Measurements from ENCODE around the gene MYO5A. TPM values are rescaled to one million over a fixed set of nuclear protein-coding genes. Genes with fewer than 3 reads are reported as not detected.

Gene MYO5A
- total RNA-seq, 1 experiment from 2014 or later, result 9.9 TPM

DNA sequence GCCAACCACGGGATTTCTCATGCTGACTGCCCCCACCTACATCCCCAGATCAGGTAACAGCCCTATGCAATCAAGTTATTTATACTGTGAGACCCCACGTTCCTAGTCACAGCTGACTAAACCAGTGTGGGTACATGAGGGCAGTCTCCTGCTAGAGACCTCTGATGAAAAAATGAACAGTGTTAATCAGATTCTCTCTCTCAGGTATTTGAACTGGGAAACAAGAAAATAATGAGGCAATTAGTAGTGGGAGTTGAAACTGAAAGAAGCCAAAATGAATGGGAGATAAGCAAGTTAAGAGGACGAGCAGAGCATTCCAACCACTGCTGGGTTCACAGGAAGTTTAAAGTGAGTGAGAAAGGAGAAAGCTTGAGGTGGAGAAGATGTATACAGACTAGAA lies 134.6 kb downstream of the MYO5A start:
- no peaks in the 10 kb centered on the region for H3K4me1 Mint-ChIP-seq (ENCODE audit: low read depth, unreplicated experiment)
- H3K27me3 Mint-ChIP-seq (ENCODE audit: insufficient read depth, unreplicated experiment), result no peaks in the 10 kb centered on the region
- H3K27ac Mint-ChIP-seq (ENCODE audit: unreplicated experiment), result no peak overlapping the region
- Histone ChIP-seq H3K9me3 (no peaks in the 10 kb centered on the region), H3K27me3 (replicated peaks; ENCODE audit: control insufficient read depth, insufficient read depth, low read length) (no peaks in the 10 kb centered on the region), H3K36me3 (ENCODE audit: control insufficient read depth, insufficient read depth, low read length) (no peaks in the 10 kb centered on the region), H3K4me3 (ENCODE audit: low read depth, low read length) (no peak overlapping the region), H3K4me1 (no peaks in the 10 kb centered on the region)
- BruUV-seq (replicated peaks), result no TSS peak
- ChIA-PET POLR2A (no interaction called here), CTCF (no interaction called here)
- intact Hi-C loops (cut with micrococcal nuclease; ENCODE audit: unreplicated experiment), result loop anchor here (10.0 kb wide), 1 partner anchor 139 kb away; no protein-coding TSS in a partner anchor
- TF ChIP-seq, protein P1, sequence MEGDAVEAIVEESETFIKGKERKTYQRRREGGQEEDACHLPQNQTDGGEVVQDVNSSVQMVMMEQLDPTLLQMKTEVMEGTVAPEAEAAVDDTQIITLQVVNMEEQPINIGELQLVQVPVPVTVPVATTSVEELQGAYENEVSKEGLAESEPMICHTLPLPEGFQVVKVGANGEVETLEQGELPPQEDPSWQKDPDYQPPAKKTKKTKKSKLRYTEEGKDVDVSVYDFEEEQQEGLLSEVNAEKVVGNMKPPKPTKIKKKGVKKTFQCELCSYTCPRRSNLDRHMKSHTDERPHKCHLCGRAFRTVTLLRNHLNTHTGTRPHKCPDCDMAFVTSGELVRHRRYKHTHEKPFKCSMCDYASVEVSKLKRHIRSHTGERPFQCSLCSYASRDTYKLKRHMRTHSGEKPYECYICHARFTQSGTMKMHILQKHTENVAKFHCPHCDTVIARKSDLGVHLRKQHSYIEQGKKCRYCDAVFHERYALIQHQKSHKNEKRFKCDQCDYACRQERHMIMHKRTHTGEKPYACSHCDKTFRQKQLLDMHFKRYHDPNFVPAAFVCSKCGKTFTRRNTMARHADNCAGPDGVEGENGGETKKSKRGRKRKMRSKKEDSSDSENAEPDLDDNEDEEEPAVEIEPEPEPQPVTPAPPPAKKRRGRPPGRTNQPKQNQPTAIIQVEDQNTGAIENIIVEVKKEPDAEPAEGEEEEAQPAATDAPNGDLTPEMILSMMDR (IDR thresholded peaks at IDR 0.05; ENCODE audit: insufficient read depth in 1 of 2, low read depth in 1 of 2, low read length in 1 of 2, severe bottlenecking in 1 of 2, unreplicated experiment in 1 of 2), result no peak
- no peak for DNase-seq
- H3K36me3 Mint-ChIP-seq (ENCODE audit: insufficient read depth, unreplicated experiment), result no peaks in the 10 kb centered on the region
- H3K4me3 Mint-ChIP-seq (ENCODE audit: unreplicated experiment), result no peak overlapping the region
- H3K9me3 Mint-ChIP-seq (ENCODE audit: unreplicated experiment), result no peaks in the 10 kb centered on the region

DNA sequence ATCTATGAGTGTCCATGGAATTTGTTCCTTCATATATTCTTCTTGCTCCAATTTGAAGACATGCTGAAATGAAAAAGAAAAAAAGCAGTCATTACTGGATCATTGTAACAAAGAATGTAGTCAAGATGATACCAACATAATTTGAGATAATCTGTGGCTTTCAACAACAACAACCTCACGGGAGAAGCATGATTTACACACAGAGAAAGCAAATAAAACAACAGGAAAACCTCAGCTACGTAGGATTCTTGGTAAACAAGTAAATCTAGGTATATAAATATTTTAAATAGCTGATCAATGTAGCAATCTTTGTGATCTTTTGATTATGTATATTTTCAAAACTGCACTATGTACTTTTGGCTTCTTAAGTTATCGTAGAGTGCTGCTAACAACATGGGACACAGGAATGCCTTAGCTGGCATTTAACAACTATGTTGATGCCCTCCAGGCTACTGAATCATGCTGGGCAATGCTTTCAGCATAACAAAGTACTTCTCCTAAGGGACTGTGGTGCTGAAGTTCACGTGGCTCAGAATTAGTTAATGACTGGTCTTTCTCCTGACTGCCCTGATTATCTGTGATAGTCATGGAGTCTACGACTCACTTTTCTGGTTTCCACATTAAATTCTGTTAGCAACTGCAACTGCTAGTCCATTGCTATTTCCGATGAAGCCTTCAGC lies 136.5 kb downstream of the MYO5A start:
- no TSS peak for BruUV-seq (replicated peaks)
- Mint-ChIP-seq H3K36me3 (ENCODE audit: insufficient read depth, unreplicated experiment) (no peaks in the 10 kb centered on the region), H3K27ac (ENCODE audit: unreplicated experiment) (no peak overlapping the region), H3K9me3 (ENCODE audit: unreplicated experiment) (no peaks in the 10 kb centered on the region), H3K4me1 (ENCODE audit: low read depth, unreplicated experiment) (no peaks in the 10 kb centered on the region), H3K4me3 (ENCODE audit: unreplicated experiment) (no peak overlapping the region), H3K27me3 (ENCODE audit: insufficient read depth, unreplicated experiment) (no peaks in the 10 kb centered on the region)
- TF ChIP-seq, protein P1 (IDR thresholded peaks at IDR 0.05; ENCODE audit: insufficient read depth in 1 of 2, low read depth in 1 of 2, low read length in 1 of 2, severe bottlenecking in 1 of 2, unreplicated experiment in 1 of 2), result no peak
- ChIA-PET CTCF (no interaction called here), POLR2A (no interaction called here)
- Histone ChIP-seq H3K4me1 (no peaks in the 10 kb centered on the region), H3K36me3 (ENCODE audit: control insufficient read depth, insufficient read depth, low read length) (no peaks in the 10 kb centered on the region), H3K27me3 (replicated peaks; ENCODE audit: control insufficient read depth, insufficient read depth, low read length) (no peaks in the 10 kb centered on the region), H3K9me3 (no peaks in the 10 kb centered on the region), H3K4me3 (ENCODE audit: low read depth, low read length) (no peak overlapping the region)
- DNase-seq, result no peak
- intact Hi-C loops (cut with micrococcal nuclease; ENCODE audit: unreplicated experiment), result loop anchor here (10.0 kb wide), 1 partner anchor 137 kb away; no protein-coding TSS in a partner anchor

DNA sequence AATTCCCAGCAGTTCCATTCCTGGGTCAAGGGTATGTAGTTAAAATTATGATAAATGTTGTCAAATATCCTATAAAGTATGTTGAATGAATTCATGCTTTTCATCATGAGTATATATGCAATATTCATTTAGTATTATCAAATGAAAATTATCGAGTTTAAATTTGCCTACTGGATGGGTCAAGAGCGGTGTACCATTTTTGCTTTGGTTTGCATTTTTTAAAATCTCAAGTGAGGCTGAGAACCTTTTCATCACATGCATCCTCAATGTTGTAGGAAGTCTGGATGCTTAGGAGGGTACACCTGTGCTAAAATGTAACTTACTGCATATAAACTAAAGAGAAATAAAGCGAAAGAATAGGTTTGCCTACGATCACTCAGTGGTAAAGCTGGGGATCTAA lies 137.6 kb downstream of the MYO5A start:
- no peaks in the 10 kb centered on the region for H3K27me3 ChIP-seq (replicated peaks; ENCODE audit: control insufficient read depth, insufficient read depth, low read length)
- no peak for DNase-seq
- Mint-ChIP-seq H3K9me3 (ENCODE audit: unreplicated experiment) (no peaks in the 10 kb centered on the region), H3K4me1 (ENCODE audit: low read depth, unreplicated experiment) (no peaks in the 10 kb centered on the region), H3K27me3 (ENCODE audit: insufficient read depth, unreplicated experiment) (no peaks in the 10 kb centered on the region), H3K36me3 (ENCODE audit: insufficient read depth, unreplicated experiment) (no peaks in the 10 kb centered on the region), H3K27ac (ENCODE audit: unreplicated experiment) (no peak overlapping the region), H3K4me3 (ENCODE audit: unreplicated experiment) (no peak overlapping the region)
- no peaks in the 10 kb centered on the region for H3K4me1 ChIP-seq
- intact Hi-C loops (cut with micrococcal nuclease; ENCODE audit: unreplicated experiment), result loop anchor here (10.0 kb wide), 1 partner anchor 136 kb away; no protein-coding TSS in a partner anchor
- TF ChIP-seq, protein P1 (IDR thresholded peaks at IDR 0.05; ENCODE audit: insufficient read depth in 1 of 2, low read depth in 1 of 2, low read length in 1 of 2, severe bottlenecking in 1 of 2, unreplicated experiment in 1 of 2), result no peak
- no peaks in the 10 kb centered on the region for H3K9me3 ChIP-seq
- BruUV-seq (replicated peaks), result no TSS peak
- H3K4me3 ChIP-seq (ENCODE audit: low read depth, low read length), result no peak overlapping the region
- no peaks in the 10 kb centered on the region for H3K36me3 ChIP-seq (ENCODE audit: control insufficient read depth, insufficient read depth, low read length)
- ChIA-PET CTCF (no interaction called here), POLR2A (no interaction called here)
